Measurements from ENCODE around the gene MARCO.

DNA sequence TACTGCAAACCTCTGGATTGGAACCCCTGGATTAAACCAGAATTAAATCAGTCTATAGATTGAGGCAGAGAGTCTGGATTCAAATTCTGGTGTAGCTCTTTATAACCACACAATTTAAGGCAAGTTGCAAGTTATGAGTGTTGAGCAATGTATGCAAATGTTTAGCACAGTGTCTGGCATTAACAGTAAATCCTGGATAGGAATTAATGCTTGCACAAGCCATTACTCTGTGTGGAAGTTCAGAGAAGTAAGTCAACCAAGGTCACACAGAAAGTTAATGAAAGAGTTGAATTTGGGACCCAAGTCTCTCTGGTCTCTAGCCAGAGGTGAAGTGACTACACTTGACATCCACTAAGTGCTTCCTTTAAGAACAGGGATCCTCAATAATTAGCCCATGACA lies 2.0 kb upstream of the MARCO start:
- TF ChIP-seq CTCF (IDR thresholded peaks at IDR 0.05; ENCODE audit: insufficient read depth, low read depth, low read length) (no peak), EZH2 (IDR thresholded peaks at IDR 0.05; ENCODE audit: insufficient read depth, low read length) (no peak)

Data from astrocyte (in vitro differentiated cells and primary cell).